HL-60 (cell line): ENCODE results near the gene ANP32A.

Source experiments
- GABPA ChIP-seq: IDR thresholded peaks from 2 replicates; pipeline ENCODE4 v1.6.1; 2012; ENCODE audit warnings: low read depth
- POLR2AphosphoS5 ChIP-seq: IDR thresholded peaks from 2 replicates; pipeline ENCODE4 v1.6.1; 2012; ENCODE audit warnings: low read depth
- SPI1 ChIP-seq: IDR thresholded peaks from 2 replicates; pipeline ENCODE4 v1.6.1; 2012; ENCODE audit warnings: low read depth, mild to moderate bottlenecking, borderline replicate concordance
- TF ChIP-seq, protein P1 (sequence below): IDR thresholded peaks from one replicate; pipeline ENCODE4 v1.5.1; 2011; ENCODE audit warnings: low read length, control low read depth, inconsistent platforms; ENCODE audit not compliant: insufficient read depth
- TF ChIP-seq, protein P2 (sequence below): IDR thresholded peaks from 2 replicates; pipeline ENCODE4 v1.6.1; 2012; ENCODE audit warnings: low read depth; ENCODE audit not compliant: insufficient replicate concordance

DNA sequence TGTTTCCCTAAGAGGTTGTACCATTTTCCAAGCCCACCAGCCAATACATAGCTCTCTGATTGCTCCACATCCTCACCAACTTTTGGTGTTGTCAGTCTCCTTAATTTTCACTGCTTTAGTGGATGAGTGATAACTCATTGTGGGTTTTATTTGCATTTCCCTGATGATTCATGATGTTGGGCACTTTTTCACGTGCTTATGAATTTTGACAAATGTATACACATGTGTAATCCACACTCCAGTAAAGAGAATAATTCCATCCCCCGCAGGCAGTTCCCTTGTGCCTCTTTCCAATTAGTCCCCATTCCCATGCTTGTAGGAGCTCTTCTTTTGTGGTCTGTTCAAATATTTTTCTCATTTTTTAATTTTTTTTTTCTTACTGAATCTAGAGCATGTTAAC, 52.4 kb downstream of the ANP32A start:
- TF ChIP-seq, protein P1, sequence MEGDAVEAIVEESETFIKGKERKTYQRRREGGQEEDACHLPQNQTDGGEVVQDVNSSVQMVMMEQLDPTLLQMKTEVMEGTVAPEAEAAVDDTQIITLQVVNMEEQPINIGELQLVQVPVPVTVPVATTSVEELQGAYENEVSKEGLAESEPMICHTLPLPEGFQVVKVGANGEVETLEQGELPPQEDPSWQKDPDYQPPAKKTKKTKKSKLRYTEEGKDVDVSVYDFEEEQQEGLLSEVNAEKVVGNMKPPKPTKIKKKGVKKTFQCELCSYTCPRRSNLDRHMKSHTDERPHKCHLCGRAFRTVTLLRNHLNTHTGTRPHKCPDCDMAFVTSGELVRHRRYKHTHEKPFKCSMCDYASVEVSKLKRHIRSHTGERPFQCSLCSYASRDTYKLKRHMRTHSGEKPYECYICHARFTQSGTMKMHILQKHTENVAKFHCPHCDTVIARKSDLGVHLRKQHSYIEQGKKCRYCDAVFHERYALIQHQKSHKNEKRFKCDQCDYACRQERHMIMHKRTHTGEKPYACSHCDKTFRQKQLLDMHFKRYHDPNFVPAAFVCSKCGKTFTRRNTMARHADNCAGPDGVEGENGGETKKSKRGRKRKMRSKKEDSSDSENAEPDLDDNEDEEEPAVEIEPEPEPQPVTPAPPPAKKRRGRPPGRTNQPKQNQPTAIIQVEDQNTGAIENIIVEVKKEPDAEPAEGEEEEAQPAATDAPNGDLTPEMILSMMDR = no peak
- no peak for TF ChIP-seq GABPA
- TF ChIP-seq, protein P2, sequence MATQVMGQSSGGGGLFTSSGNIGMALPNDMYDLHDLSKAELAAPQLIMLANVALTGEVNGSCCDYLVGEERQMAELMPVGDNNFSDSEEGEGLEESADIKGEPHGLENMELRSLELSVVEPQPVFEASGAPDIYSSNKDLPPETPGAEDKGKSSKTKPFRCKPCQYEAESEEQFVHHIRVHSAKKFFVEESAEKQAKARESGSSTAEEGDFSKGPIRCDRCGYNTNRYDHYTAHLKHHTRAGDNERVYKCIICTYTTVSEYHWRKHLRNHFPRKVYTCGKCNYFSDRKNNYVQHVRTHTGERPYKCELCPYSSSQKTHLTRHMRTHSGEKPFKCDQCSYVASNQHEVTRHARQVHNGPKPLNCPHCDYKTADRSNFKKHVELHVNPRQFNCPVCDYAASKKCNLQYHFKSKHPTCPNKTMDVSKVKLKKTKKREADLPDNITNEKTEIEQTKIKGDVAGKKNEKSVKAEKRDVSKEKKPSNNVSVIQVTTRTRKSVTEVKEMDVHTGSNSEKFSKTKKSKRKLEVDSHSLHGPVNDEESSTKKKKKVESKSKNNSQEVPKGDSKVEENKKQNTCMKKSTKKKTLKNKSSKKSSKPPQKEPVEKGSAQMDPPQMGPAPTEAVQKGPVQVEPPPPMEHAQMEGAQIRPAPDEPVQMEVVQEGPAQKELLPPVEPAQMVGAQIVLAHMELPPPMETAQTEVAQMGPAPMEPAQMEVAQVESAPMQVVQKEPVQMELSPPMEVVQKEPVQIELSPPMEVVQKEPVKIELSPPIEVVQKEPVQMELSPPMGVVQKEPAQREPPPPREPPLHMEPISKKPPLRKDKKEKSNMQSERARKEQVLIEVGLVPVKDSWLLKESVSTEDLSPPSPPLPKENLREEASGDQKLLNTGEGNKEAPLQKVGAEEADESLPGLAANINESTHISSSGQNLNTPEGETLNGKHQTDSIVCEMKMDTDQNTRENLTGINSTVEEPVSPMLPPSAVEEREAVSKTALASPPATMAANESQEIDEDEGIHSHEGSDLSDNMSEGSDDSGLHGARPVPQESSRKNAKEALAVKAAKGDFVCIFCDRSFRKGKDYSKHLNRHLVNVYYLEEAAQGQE = no peak
- no peak for TF ChIP-seq POLR2AphosphoS5
- TF ChIP-seq SPI1 = no peak
